Measurements from ENCODE around the gene GFI1.
"Not testable (repeated sequence)": the region's sequence is repeated elsewhere in the genome, so short reads cannot be mapped to it uniquely, and the experiment has no call there.

GFI1 gene

GRCh38 chr1:92486251-92487077, at the start of gene GFI1:
GFI1 (minus strand) TSS chr1:92486925; CDS start chr1:92483487, 3,438 bp downstream.
- DNase-seq = peak; percentile 56

GRCh38 chr1:92532371-92532770, 45.6 kb upstream of the GFI1 start:
- not testable (repeated sequence) for DNase-seq

GRCh38 chr1:92531939-92532338, 45.2 kb upstream of the GFI1 start:
- not testable (repeated sequence) for DNase-seq

- DNase-seq = no peak
Observed at GRCh38 chr1:92527670-92528069, 40.9 kb upstream of the GFI1 start.

GRCh38 chr1:92524944-92525590, 38.3 kb upstream of the GFI1 start:
- not testable (repeated sequence) for DNase-seq

GRCh38 chr1:92519043-92519442, 32.3 kb upstream of the GFI1 start:
- no peak for DNase-seq

- DNase-seq = no peak
Observed at GRCh38 chr1:92516574-92516973, 29.8 kb upstream of the GFI1 start.

GRCh38 chr1:92515796-92516201, 29.1 kb upstream of the GFI1 start:
- no peak for DNase-seq

- DNase-seq = no peak
Observed at GRCh38 chr1:92511541-92511940, 24.8 kb upstream of the GFI1 start.

- no peak for DNase-seq
Observed at GRCh38 chr1:92509619-92510018, 22.9 kb upstream of the GFI1 start.

GRCh38 chr1:92505015-92505692, 18.4 kb upstream of the GFI1 start:
- no peak for DNase-seq

- no peak for DNase-seq
Observed at GRCh38 chr1:92504291-92505014, 17.7 kb upstream of the GFI1 start.

- DNase-seq = no peak
Observed at GRCh38 chr1:92503926-92504285, 17.2 kb upstream of the GFI1 start.

GRCh38 chr1:92503043-92503925, 16.6 kb upstream of the GFI1 start:
- DNase-seq = no peak

- DNase-seq = no peak
Observed at GRCh38 chr1:92502247-92502646, 15.5 kb upstream of the GFI1 start.

GRCh38 chr1:92500552-92500951, 13.8 kb upstream of the GFI1 start:
- no peak for DNase-seq

- no peak for DNase-seq
Observed at GRCh38 chr1:92495392-92496063, 8.8 kb upstream of the GFI1 start.

GRCh38 chr1:92494485-92495141, 7.9 kb upstream of the GFI1 start:
- no peak for DNase-seq

GRCh38 chr1:92493139-92493538, 6.4 kb upstream of the GFI1 start:
- DNase-seq = no peak

- DNase-seq = no peak
Observed at GRCh38 chr1:92488832-92489231, 2.1 kb upstream of the GFI1 start.

- no peak for DNase-seq
Observed at GRCh38 chr1:92488416-92488815, 1.7 kb upstream of the GFI1 start.
